Measurements from ENCODE around the gene ARRB1.
"Not testable (repeated sequence)": the region's sequence is repeated elsewhere in the genome, so short reads cannot be mapped to it uniquely, and the experiment has no call there.

Gene ARRB1

GRCh38 chr11:75283391-75283931 lies 68.0 kb downstream of the ARRB1 start:
- Histone ChIP-seq H3K9ac (ENCODE audit: low read depth, low read length) (no peak overlapping the region), H3K9me3 (ENCODE audit: control insufficient read depth, insufficient read depth, low read length) (no peaks in the 10 kb centered on the region), H3K4me3 (ENCODE audit: low read depth, low read length) (no peak overlapping the region), H3K36me3 (ENCODE audit: control insufficient read depth, insufficient read depth, low read length) (peaks cover 8% of the 10 kb centered on the region), H3K27me3 (ENCODE audit: control insufficient read depth, insufficient read depth, low read length) (no peaks in the 10 kb centered on the region), H3K4me1 (ENCODE audit: control insufficient read depth, insufficient read depth, low read length) (no peaks in the 10 kb centered on the region)

- Histone ChIP-seq H3K9ac (ENCODE audit: low read depth, low read length) (no peak overlapping the region), H3K9me3 (ENCODE audit: control insufficient read depth, insufficient read depth, low read length) (no peaks in the 10 kb centered on the region), H3K27me3 (ENCODE audit: control insufficient read depth, insufficient read depth, low read length) (no peaks in the 10 kb centered on the region), H3K4me1 (ENCODE audit: control insufficient read depth, insufficient read depth, low read length) (no peaks in the 10 kb centered on the region), H3K4me3 (ENCODE audit: low read depth, low read length) (no peak overlapping the region), H3K36me3 (ENCODE audit: control insufficient read depth, insufficient read depth, low read length) (peaks cover 14% of the 10 kb centered on the region)
These were observed 69.9 kb downstream of the ARRB1 start for GRCh38 chr11:75281469-75282095.

GRCh38 chr11:75280770-75281468 lies 70.5 kb downstream of the ARRB1 start:
- no peaks in the 10 kb centered on the region for H3K27me3 ChIP-seq (ENCODE audit: control insufficient read depth, insufficient read depth, low read length)
- no peaks in the 10 kb centered on the region for H3K9me3 ChIP-seq (ENCODE audit: control insufficient read depth, insufficient read depth, low read length)
- H3K4me1 ChIP-seq (ENCODE audit: control insufficient read depth, insufficient read depth, low read length) = no peaks in the 10 kb centered on the region
- H3K36me3 ChIP-seq (ENCODE audit: control insufficient read depth, insufficient read depth, low read length) = peaks cover 17% of the 10 kb centered on the region
- H3K9ac ChIP-seq (ENCODE audit: low read depth, low read length) = no peak overlapping the region
- H3K4me3 ChIP-seq (ENCODE audit: low read depth, low read length) = no peak overlapping the region

- H3K36me3 ChIP-seq (ENCODE audit: control insufficient read depth, insufficient read depth, low read length) = peaks cover 15% of the 10 kb centered on the region
- no peaks in the 10 kb centered on the region for H3K9me3 ChIP-seq (ENCODE audit: control insufficient read depth, insufficient read depth, low read length)
- H3K27me3 ChIP-seq (ENCODE audit: control insufficient read depth, insufficient read depth, low read length) = no peaks in the 10 kb centered on the region
- H3K4me1 ChIP-seq (ENCODE audit: control insufficient read depth, insufficient read depth, low read length) = no peaks in the 10 kb centered on the region
- H3K9ac ChIP-seq (ENCODE audit: low read depth, low read length) = no peak overlapping the region
- no peak overlapping the region for H3K4me3 ChIP-seq (ENCODE audit: low read depth, low read length)
These were observed 71.2 kb downstream of the ARRB1 start for GRCh38 chr11:75280227-75280701.

GRCh38 chr11:75279273-75279672 lies 72.2 kb downstream of the ARRB1 start:
- no peak overlapping the region for H3K4me3 ChIP-seq (ENCODE audit: low read depth, low read length)
- no peaks in the 10 kb centered on the region for H3K4me1 ChIP-seq (ENCODE audit: control insufficient read depth, insufficient read depth, low read length)
- peaks cover 12% of the 10 kb centered on the region for H3K36me3 ChIP-seq (ENCODE audit: control insufficient read depth, insufficient read depth, low read length)

GRCh38 chr11:75277991-75278790 lies 73.3 kb downstream of the ARRB1 start:
- no peak overlapping the region for H3K4me3 ChIP-seq (ENCODE audit: low read depth, low read length)
- H3K36me3 ChIP-seq (ENCODE audit: control insufficient read depth, insufficient read depth, low read length) = peaks cover 12% of the 10 kb centered on the region
- H3K9me3 ChIP-seq (ENCODE audit: control insufficient read depth, insufficient read depth, low read length) = no peaks in the 10 kb centered on the region
- H3K9ac ChIP-seq (ENCODE audit: low read depth, low read length) = no peak overlapping the region
- H3K4me1 ChIP-seq (ENCODE audit: control insufficient read depth, insufficient read depth, low read length) = no peaks in the 10 kb centered on the region
- no peaks in the 10 kb centered on the region for H3K27me3 ChIP-seq (ENCODE audit: control insufficient read depth, insufficient read depth, low read length)

More at GRCh38 chr11:75279273-75279672, 72.2 kb downstream of the ARRB1 start:
- Histone ChIP-seq H3K27me3 (ENCODE audit: control insufficient read depth, insufficient read depth, low read length) (no peaks in the 10 kb centered on the region), H3K9ac (ENCODE audit: low read depth, low read length) (no peak overlapping the region), H3K9me3 (ENCODE audit: control insufficient read depth, insufficient read depth, low read length) (no peaks in the 10 kb centered on the region)

GRCh38 chr11:75277211-75277805 lies 74.2 kb downstream of the ARRB1 start:
- Histone ChIP-seq H3K27me3 (ENCODE audit: control insufficient read depth, insufficient read depth, low read length) (no peaks in the 10 kb centered on the region), H3K9ac (ENCODE audit: low read depth, low read length) (no peak overlapping the region), H3K4me3 (ENCODE audit: low read depth, low read length) (no peak overlapping the region), H3K36me3 (ENCODE audit: control insufficient read depth, insufficient read depth, low read length) (peaks cover 15% of the 10 kb centered on the region), H3K9me3 (ENCODE audit: control insufficient read depth, insufficient read depth, low read length) (no peaks in the 10 kb centered on the region), H3K4me1 (ENCODE audit: control insufficient read depth, insufficient read depth, low read length) (no peaks in the 10 kb centered on the region)

GRCh38 chr11:75276686-75277085 lies 74.8 kb downstream of the ARRB1 start:
- peaks cover 14% of the 10 kb centered on the region for H3K36me3 ChIP-seq (ENCODE audit: control insufficient read depth, insufficient read depth, low read length)
- no peak overlapping the region for H3K4me3 ChIP-seq (ENCODE audit: low read depth, low read length)
- H3K9ac ChIP-seq (ENCODE audit: low read depth, low read length) = no peak overlapping the region
- no peaks in the 10 kb centered on the region for H3K27me3 ChIP-seq (ENCODE audit: control insufficient read depth, insufficient read depth, low read length)
- no peaks in the 10 kb centered on the region for H3K9me3 ChIP-seq (ENCODE audit: control insufficient read depth, insufficient read depth, low read length)
- no peaks in the 10 kb centered on the region for H3K4me1 ChIP-seq (ENCODE audit: control insufficient read depth, insufficient read depth, low read length)

- Histone ChIP-seq H3K9me3 (ENCODE audit: control insufficient read depth, insufficient read depth, low read length) (no peaks in the 10 kb centered on the region), H3K36me3 (ENCODE audit: control insufficient read depth, insufficient read depth, low read length) (peaks cover 11% of the 10 kb centered on the region), H3K9ac (ENCODE audit: low read depth, low read length) (no peak overlapping the region), H3K4me1 (ENCODE audit: control insufficient read depth, insufficient read depth, low read length) (no peaks in the 10 kb centered on the region), H3K4me3 (ENCODE audit: low read depth, low read length) (no peak overlapping the region), H3K27me3 (ENCODE audit: control insufficient read depth, insufficient read depth, low read length) (no peaks in the 10 kb centered on the region)
These were observed 75.3 kb downstream of the ARRB1 start for GRCh38 chr11:75276186-75276585.

- Histone ChIP-seq H3K36me3 (ENCODE audit: control insufficient read depth, insufficient read depth, low read length) (peaks cover 11% of the 10 kb centered on the region), H3K4me1 (ENCODE audit: control insufficient read depth, insufficient read depth, low read length) (no peaks in the 10 kb centered on the region), H3K9ac (ENCODE audit: low read depth, low read length) (no peak overlapping the region), H3K27me3 (ENCODE audit: control insufficient read depth, insufficient read depth, low read length) (no peaks in the 10 kb centered on the region), H3K4me3 (ENCODE audit: low read depth, low read length) (no peak overlapping the region), H3K9me3 (ENCODE audit: control insufficient read depth, insufficient read depth, low read length) (no peaks in the 10 kb centered on the region)
These were observed 75.9 kb downstream of the ARRB1 start for GRCh38 chr11:75275581-75275980.

- not testable (repeated sequence) for H3K4me3 ChIP-seq (ENCODE audit: low read depth, low read length); H3K27me3 ChIP-seq (ENCODE audit: control insufficient read depth, insufficient read depth, low read length); H3K4me1 ChIP-seq (ENCODE audit: control insufficient read depth, insufficient read depth, low read length); H3K9ac ChIP-seq (ENCODE audit: low read depth, low read length); H3K9me3 ChIP-seq (ENCODE audit: control insufficient read depth, insufficient read depth, low read length)
- H3K36me3 ChIP-seq (ENCODE audit: control insufficient read depth, insufficient read depth, low read length) = peaks cover 11% of the 10 kb centered on the region
These were observed 76.7 kb downstream of the ARRB1 start for GRCh38 chr11:75274716-75275115.
